Measurements from ENCODE around the gene EFCAB12.

DNA sequence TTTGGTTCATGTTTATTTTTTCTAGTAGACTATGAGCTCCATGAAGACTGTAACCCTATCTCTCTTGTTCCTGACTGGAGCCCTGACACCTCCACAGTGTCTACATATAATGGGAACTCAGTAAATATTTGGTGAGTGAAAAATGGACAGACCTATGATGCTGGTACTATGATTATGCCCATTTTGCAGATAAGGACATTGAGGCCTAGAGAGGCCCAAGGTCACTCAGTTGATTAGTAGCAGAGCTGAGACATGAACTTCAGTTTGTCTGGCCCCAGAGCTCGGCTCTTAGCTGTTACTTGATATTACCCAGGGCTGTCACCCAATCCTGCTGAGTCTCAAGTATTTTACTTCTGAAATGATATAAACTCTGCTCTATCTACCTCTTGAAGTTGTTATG, 5.5 kb downstream of the EFCAB12 start:
- TF ChIP-seq, protein P1, sequence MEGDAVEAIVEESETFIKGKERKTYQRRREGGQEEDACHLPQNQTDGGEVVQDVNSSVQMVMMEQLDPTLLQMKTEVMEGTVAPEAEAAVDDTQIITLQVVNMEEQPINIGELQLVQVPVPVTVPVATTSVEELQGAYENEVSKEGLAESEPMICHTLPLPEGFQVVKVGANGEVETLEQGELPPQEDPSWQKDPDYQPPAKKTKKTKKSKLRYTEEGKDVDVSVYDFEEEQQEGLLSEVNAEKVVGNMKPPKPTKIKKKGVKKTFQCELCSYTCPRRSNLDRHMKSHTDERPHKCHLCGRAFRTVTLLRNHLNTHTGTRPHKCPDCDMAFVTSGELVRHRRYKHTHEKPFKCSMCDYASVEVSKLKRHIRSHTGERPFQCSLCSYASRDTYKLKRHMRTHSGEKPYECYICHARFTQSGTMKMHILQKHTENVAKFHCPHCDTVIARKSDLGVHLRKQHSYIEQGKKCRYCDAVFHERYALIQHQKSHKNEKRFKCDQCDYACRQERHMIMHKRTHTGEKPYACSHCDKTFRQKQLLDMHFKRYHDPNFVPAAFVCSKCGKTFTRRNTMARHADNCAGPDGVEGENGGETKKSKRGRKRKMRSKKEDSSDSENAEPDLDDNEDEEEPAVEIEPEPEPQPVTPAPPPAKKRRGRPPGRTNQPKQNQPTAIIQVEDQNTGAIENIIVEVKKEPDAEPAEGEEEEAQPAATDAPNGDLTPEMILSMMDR (IDR thresholded peaks at IDR 0.05), result no peak
- TF ChIP-seq POLR2A (IDR thresholded peaks at IDR 0.05) (no peak), POLR2AphosphoS5 (IDR thresholded peaks at IDR 0.05) (no peak), EP300 (IDR thresholded peaks at IDR 0.05) (no peak)

Measured in gastroesophageal sphincter (tissue), 3 donors.